GM19463 (cell line): Measurements from ENCODE around the gene CREB5.

Source experiments
- ATAC-seq: cut with Tn5 transposase; IDR thresholded peaks from one replicate; pipeline ENCODE4 v1.9.1; 2021; ENCODE audit warnings: mild to moderate bottlenecking, moderate library complexity; ENCODE audit not compliant: unreplicated experiment

CREB5 gene

DNA sequence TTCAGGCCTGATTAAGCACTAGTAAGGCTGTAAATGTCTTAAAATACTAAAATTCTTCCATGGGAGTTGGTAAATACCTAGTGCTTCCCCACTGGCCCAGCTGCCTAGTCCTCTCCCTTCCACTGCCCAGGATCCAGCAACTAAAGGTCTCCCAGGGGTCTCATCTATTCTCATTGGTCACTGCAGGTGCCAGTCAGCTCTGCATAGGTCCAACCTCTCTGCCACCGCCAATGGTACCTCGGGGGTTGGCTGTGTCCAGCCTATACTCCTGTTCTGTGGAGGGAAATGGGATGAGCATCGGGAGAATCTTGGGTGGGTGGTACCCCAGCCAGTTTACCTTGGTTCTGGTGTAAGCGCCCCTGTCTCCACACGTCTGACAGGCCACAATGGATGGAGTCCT is 6.1 kb upstream of the CREB5 start:
- ATAC-seq, result no peak

DNA sequence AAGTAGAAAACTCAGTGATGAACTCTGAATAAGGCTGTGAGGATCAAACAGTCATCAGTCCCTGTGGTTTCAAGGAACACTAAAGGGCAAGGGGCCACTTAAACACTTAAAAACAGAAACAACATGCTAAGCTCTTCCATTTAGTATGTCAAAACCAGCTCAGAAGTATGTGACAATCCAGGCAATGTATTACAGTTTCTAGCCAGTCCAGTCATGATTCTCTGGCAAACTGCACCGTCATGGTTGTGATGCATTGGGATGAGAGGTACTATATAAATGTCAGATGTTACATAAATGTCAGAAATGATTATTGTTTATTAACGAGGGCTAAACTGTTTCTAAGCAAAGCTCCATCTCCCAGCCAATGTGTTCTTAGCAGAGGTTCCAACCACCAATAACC is 4.7 kb upstream of the CREB5 start:
- ATAC-seq, result no peak

DNA sequence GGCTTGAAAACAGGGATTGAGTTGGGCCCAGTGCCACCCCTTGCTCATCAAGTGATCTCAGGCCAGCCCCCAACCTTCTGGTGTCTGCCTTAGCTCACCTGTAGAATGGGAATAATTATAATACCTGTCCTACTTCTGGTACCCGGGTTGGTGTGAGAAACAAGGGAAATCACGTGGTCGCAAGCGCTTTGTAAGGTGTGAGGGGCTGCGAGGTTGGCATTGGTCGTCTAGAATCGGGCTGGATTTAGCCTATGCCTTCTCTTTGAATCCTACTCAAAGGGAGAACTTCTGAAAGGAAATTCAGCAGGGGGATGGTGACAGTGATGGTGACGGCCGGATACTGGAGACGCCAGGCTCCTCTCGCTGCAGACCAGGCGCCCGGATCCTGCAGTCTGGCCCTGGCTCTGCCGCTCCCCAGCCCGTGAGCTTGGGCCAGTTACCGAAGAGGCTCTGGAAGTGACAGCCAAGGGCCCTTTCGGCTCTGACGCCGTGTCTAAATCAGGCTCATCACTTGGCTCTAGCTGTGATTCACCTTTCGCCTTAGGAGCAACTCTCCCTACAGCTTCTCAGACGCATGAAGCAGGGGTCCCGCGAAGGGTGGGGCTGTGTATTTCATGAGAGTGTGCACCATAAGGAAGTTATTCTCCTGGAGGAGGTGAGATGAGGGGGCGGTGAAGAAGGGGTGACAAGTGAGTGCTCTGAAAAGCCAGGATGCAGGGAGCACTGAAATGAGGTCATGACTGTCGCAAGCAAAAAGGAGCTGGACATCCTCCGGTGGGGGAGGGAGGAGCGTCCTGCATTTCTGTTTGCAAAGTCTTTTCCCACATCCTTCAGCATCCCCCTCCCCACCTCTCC is 4.0 kb upstream of the CREB5 start:
- ATAC-seq, result no peak

DNA sequence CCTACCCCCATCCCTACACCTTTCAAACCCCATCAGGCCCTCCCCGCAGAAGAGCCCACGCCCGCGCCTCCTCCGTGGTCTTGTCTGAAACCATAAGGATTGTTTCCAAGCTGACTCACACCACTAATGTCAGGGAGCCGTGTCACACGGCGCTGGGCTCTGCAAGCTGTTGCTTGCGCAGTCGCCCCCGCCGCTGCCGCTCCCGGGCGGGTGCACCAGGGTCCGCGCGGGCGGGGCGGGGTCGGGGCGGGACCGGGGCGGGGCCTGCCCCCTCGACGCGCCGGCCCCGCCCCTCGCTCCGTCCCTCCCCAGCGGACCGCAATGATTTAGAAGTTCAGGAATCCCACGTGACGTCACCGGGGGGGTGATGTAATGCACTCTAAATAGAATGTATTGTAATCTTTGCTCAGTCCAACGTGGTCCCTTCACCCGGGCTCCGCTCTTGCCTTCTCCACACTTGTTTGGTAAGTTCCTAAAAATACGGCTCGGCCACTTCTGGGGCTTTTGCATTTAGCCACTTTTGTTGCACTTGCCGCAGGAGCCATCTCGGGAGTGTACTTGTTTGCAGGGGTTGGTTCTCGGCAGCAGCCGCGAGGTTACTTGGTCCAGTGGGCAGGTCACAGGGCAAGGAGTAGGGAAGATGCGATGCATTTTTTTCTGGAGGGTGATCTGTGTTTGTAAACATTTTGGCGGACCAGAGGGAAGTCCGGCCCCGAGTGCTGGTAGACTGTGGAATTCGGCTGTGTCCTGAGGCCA is 3.2 kb upstream of the CREB5 start:
- no peak for ATAC-seq

DNA sequence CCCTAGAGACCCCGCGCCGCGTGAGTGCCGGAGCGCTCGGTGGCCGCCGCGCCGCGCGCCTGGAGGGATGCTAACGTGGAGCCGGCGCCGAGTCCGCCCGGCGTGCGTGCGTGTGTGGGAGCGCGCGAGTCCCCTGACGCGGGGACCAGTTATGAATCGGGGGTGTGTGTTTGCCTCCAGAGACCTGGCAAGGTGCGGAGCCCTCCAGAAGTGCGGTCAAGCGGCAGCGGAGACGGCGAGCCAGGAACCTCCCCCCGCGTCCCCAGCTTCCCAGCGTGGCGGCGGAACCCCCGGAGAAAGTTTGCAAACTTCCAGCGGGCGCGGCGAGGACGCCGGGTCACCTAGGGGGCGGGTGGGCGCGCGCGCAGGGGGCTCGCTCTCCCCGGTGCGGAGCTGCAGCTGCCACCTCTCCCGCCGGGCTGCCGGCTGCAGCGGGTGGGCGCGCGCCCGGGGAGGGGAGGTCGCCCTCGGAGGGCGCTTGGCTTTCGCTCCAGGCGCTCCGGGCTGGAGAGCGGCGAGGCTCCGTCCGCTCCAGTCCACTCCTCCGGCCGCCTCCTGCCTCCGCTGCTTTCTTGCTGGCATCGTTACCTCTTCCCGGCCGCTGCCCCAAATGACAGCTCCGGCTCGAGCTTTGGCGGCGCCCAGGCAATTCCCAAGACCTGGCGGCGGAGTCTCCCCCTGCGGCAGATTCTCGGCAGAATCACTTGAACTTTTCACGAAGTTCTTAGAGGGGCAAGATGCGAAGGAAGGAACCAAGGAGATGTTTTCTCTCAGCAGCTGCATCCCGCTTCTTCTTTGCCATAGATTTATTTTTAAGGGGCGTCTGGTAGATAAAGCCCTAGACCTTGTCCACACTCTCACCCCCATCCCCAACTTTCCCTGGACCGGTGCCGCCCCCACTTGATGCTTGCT is 2.3 kb upstream of the CREB5 start:
- no peak for ATAC-seq

DNA sequence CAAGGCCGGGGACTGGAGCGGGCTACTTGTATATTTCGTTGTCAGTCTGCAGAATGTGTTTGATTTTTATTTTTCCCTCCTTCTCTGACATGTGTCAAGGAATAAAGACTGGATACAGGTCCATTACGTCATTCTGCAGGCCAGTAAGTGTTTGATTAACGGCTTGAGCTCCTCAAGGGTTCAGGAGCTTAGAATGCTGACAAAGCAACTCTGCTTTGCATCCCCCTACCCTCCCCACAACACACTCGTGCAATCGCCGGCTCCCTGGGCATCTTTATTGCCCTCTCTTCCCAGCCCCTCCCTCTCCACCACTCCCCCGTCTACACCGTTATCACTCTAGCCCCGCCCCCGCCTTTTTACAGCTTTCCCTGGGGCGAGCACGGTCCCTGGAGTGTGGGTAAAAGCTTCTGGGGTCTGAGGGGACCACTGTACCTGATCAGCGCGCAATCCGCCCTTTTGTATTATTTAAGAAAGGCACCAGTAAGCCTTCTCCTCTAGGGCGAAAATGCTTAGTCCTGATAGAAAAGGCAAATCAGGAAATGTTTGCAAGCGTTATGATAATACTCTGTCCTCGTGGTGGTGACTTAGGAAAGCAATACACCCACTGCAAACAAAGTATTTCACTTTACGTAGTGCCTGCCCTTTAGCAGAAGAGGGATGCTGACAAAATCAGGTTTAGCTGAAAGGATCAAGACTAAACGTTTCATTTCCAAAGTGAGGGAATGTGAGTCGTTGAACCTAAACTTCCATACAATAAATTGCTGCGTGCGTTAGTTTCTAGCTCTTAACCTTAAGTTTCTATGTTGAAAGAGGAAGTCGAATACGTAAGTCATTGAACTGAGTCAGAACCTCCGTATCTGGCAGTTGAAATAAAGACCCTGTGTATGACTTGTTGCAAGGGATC is 1.4 kb upstream of the CREB5 start:
- ATAC-seq, result no peak

DNA sequence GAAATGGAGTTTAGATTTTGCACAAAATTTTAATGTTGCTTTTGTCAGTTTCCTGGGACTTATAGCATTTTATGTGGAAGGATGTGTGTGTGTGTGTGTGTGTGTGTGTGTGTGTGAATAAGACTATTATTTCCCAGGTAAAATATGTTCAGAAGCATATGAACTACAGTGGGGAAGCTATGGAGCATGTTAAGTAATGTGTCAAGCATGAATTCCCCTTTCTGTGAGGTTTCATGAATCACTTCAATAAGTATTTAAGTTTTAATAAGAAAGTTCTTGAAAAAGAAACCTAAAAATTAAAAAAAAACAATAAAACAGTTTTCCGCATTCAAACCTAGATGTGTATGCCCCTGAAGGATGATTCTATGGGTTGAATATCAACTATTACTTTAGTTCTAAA is 693 bp downstream of the CREB5 start:
- ATAC-seq, result no peak

DNA sequence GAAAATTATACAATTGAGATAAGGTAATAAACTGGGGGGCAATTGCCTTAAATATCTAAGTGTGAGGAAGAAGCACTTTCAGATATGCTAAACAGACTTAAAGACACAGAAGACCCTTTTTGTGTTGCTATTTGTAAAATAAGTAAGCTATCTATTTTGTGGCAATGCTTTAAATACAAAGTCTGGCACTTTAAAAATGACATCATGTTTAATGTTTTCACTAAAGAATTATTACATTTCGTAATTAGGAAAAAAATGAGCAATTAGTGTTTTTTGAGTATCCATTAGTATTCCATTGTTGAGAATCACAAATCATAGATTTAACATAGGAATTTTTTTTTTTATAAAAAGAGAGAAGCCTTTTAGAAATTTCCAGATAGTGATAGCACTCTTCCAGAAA is 2.1 kb downstream of the CREB5 start:
- ATAC-seq, result no peak

DNA sequence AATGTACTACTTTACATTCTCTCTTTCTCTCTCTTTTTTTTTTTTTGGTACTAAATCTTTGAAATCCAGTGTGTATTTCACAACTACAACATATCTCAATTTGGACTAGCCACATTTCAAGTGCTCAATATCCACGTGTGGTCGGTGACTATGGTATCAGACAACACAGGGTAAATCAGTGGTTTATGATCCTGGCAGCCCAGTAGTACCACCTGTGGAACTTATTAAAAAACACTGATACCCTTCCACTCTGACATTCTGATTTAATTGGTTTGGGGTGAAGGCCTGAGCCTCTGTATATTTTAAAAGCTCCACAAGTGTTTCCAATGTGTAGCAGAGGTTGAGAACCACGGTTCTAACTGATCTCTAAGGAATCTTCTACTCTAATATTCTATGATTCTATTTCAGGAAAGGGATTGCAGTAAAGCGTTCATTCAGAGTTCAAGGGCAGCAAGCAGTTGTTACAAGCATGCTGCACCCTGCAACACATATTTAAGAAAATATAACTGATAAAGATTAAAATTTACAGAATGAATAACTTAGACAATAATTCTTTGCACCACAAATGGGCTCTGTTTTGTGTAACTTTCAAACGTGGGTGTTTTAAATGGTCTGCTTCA is 5.1 kb downstream of the CREB5 start:
- ATAC-seq, result no peak

DNA sequence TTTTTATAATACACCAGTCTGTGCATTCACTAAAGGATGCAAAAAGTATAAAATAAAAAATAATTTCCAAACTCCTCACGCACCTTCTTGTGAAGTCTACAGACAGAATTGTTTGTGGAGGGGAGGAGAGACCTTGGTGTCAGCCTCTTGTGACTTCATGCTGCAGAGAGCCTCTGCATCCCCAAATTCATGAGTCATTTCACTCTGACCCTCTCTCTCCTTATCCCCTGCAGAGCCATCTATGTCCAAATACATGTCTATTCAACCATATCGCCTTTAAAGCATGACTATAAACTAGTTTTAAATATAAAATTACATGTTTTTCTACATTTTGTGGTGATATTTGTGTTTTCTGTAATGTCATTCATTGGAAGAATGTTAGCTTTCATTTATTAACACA is 6.0 kb downstream of the CREB5 start:
- ATAC-seq, result no peak

DNA sequence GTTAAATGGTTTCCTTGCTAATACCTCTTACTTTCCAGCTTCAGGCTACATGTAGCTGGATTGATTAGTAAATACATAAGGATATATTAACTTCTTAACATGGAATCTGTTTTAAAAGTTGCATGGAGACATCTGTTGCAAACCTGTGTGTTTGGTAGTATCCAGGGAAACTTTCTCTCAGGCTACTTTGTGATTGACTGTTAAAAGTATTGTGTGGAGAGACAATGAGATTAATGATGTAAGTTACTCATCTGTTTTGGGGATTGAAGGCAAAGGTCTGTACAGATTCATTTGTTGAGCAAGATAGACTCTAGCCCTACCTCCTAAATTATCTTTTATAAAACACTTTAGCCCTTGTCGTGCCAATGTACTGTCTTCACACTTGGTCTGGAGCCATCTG is 6.6 kb downstream of the CREB5 start:
- no peak for ATAC-seq

DNA sequence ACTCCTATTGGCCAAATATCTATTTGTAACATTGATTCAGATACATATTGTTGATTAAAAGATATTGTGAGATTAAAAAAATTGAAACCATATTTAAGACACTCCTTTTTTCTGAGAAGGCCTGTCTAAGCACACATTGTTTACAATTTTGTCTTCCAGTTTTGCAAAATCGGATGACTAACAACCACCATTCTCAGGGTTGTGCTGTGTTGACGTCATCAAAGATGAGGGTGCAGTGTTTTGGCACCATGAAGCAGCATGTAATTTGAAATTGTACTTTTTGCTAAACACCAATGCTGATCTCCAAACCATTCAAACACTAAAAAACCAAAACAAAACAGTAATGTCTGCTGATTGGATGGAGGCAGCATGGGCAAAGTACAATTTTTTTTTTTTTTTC is 7.4 kb downstream of the CREB5 start:
- ATAC-seq, result no peak

DNA sequence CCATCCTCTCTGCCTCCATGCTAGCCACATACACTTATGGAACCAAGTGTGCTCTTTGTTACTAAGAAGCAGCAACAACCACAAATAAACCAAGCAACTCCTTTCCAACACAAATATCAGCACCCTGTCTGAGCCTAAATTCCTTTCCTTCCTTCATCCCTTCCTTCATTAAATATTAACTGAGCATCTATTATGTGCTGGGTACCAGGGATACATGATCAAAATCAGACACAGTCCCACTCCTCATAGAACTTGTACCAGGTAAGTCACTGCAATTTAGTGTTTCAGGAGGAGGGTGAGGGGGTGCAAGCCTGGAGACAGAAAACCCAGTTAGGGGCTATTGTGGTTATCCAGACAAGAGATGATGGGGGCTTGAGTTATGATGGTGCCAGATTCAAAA is 10.8 kb downstream of the CREB5 start:
- ATAC-seq, result no peak

DNA sequence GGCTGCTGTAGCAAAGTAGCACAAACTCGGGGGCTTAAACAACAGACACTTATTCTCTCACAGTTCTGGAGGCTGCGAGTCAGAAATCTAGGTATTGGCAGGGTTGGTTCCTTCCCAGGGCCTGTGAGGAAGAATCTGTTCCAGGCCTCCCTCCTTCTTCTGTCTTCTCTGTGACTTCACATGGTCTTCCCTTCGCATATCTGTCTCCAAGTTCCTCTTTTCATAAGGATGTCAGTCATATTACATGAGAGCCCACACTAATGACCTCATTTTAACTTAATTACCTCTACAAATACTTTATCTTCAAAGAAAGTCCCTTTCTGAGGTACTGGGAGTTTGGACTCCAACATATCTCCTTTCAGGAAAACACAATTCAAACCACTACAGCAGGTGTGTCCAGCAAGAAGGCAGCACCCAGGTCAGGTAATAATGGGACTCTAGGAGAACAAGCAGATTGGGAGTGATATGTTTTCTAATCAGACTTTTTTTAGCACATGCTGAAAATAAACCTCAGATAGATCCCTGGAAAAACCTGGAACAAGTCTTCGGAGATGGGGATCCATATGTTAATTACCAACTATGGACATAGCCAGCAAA is 11.7 kb downstream of the CREB5 start:
- no peak for ATAC-seq

DNA sequence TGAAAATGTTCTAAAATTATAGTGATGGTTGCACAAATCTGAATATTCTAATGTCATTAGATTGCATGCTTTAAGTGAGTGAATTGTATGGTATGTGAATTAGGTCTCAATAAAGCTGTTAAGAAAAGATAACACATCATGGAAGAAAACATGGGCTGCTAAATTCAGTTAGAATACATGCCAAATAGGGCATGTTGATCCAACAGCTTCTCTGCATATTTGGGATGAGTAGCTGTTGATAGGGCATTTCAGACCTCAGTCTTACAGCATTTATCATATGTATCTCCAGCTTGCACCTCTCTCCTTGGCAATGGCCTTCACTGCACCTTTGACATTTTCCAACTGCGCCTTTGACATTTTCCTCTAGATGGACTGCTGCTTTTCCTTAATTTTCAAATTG is 13.2 kb downstream of the CREB5 start:
- ATAC-seq, result no peak

DNA sequence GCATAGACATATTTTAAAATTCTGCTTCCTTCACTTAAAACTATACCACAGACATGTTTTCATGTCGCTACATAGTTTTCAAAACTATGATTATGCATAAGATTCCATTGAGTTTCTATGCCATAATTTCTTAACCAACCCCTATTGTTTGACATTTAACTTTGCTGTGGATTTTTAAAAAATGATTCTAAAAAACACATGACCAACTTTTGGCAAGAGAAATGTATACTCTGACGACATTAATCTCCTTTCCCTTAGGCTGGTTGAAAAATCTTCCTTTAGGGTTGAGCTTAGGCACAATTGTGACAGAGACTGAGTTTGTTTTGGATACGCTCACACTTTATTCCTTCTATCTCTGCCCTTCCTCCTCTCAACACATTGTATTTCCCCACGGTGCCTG is 14.9 kb downstream of the CREB5 start:
- ATAC-seq, result no peak

DNA sequence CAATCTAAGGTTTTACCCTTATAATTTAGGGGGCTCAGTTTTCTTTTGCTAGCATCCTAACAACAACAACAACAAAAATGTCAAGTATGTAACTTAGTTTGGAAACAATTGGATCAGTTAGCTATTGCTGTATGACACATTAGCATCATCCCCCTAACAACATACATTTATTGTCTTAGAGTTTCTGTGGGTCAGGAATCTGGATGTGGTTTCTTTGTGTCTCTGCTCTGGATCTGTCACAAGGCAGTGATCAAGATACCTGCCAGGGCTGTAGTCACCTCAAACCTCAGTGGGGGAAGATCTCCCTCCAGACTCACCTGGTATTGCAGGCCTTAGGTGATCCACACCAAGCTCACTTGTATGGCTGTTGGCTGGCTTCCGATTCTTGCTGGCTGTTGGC is 18.3 kb downstream of the CREB5 start:
- ATAC-seq, result no peak

DNA sequence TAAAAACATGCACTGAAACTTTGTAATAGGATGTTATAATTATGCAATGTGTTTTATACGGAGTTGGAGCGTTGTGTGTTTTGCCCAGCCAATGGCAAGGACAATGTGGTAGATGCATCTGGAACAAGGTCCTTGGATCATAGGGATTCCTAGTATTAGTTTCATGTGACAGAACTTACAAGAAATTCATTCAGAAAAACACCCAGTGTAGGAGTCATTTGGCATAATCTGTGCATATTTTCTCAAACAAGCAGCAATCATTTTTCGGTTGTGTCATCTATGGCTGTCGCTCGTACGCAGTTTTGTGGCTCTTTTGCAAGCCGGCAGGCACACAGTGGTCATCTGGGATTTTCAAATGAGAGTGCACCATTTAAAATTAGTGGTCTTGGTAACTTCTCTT is 19.8 kb downstream of the CREB5 start:
- no peak for ATAC-seq

DNA sequence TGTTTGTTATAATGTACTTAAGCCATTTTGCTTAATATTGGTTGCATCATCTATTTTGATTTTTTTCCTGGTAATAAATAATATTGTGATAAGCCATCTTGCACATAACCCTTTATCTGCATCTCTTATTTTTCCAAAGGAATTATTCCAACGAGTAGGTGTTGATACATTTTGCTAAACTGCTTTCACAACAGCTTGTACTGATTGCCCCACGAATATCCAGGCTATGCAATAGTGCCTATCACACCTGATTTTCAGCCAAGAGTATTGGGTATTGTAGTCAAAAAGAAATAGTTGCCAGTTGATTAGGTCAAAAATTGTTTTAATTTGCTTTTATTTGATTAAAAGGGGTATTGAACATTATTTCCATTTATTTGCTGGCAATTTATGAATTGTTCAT is 20.7 kb downstream of the CREB5 start:
- ATAC-seq, result no peak
